Loucy (cell line): Measurements from ENCODE around the gene GIPR.
A peak's percentile ranks its signal among the peaks of the same experiment; 100 is the strongest.

Experiments used
- H2AFZ ChIP-seq: fragments of 200-600 bp; sonication (generic); 2 replicates; pipeline ENCODE4 v1.6.0; 2016; ENCODE audit warnings: antibody characterized with exemption, mild to moderate bottlenecking, low read length, moderate library complexity
- H3F3A ChIP-seq: fragments of 200-600 bp; 2 replicates; pipeline ENCODE4 v1.6.0; 2016; ENCODE audit warnings: antibody characterized with exemption, low read depth, mild to moderate bottlenecking
- H3K27me3 ChIP-seq: fragments of 200-600 bp; sonication (generic); 2 replicates; pipeline ENCODE4 v1.6.1; 2014; ENCODE audit warnings: low read length, mild to moderate bottlenecking; ENCODE audit not compliant: insufficient read depth, poor library complexity, severe bottlenecking
- H3K36me3 ChIP-seq: fragments of 200-600 bp; sonication (generic); 2 replicates; pipeline ENCODE4 v1.6.1; 2016; ENCODE audit warnings: low read length; ENCODE audit not compliant: insufficient read depth
- H3K4me1 ChIP-seq: fragments of 200-600 bp; sonication (generic); 2 replicates; pipeline ENCODE4 v1.5.1; 2014; ENCODE audit warnings: low read length, mild to moderate bottlenecking; ENCODE audit not compliant: insufficient read depth, poor library complexity, severe bottlenecking
- H3K4me2 ChIP-seq: fragments of 200-600 bp; sonication (generic); 2 replicates; pipeline ENCODE4 v1.6.0; 2014; ENCODE audit warnings: antibody characterized with exemption, low read length, low read depth, mild to moderate bottlenecking; ENCODE audit not compliant: poor library complexity, severe bottlenecking
- H3K4me3 ChIP-seq: fragments of 200-600 bp; sonication (generic); 2 replicates; pipeline ENCODE4 v1.5.1; 2014; ENCODE audit warnings: low read length, mild to moderate bottlenecking, mixed read lengths; ENCODE audit not compliant: poor library complexity, severe bottlenecking
- H3K79me2 ChIP-seq: fragments of 200-600 bp; sonication (generic); 2 replicates; pipeline ENCODE4 v1.6.1; 2014; ENCODE audit warnings: low read length; ENCODE audit not compliant: insufficient read depth
- H3K9ac ChIP-seq: fragments of 200-600 bp; sonication (generic); 2 replicates; pipeline ENCODE4 v1.6.0; 2014; ENCODE audit warnings: mild to moderate bottlenecking, low read depth, low read length, moderate library complexity; ENCODE audit not compliant: poor library complexity, severe bottlenecking
- H3K9me2 ChIP-seq: fragments of 200-600 bp; sonication (generic); replicated peaks from 2 replicates; pipeline ENCODE4 v1.6.1; 2016; ENCODE audit warnings: low read depth, low read length, mixed read lengths
- H3K9me3 ChIP-seq: fragments of 200-600 bp; sonication (generic); 2 replicates; pipeline ENCODE4 v1.6.1; 2014; ENCODE audit warnings: mild to moderate bottlenecking, antibody characterized with exemption, low read length, low read depth; ENCODE audit not compliant: insufficient read depth
- H4K20me1 ChIP-seq: fragments of 200-600 bp; sonication (generic); 2 replicates; pipeline ENCODE4 v1.6.0; 2014; ENCODE audit warnings: antibody characterized with exemption, low read length, mild to moderate bottlenecking; ENCODE audit not compliant: insufficient read depth, poor library complexity, severe bottlenecking
- CTCF ChIP-seq: fragments of 200-600 bp; sonication (generic); conservative IDR thresholded peaks from 2 replicates; pipeline ENCODE4 v1.5.1; 2014; ENCODE audit warnings: mild to moderate bottlenecking, antibody characterized with exemption, low read length
- EZH2phosphoT487 ChIP-seq: fragments of 200-600 bp; IDR thresholded peaks from 2 replicates; pipeline ENCODE4 v1.6.1; 2018; ENCODE audit warnings: antibody characterized with exemption, mild to moderate bottlenecking, moderate library complexity, borderline replicate concordance

The GIPR gene

GRCh38 chr19:45645068-45645630 is 22.9 kb upstream of the GIPR start:
- Histone ChIP-seq H2AFZ (peak overlapping the region; percentile 97; the same call in 1 of the 2 replicates), H3K4me3 (peak overlapping the region; percentile 73), H3K9me3 (no peaks in the 10 kb centered on the region)

GRCh38 chr19:45645631-45646344 is 22.2 kb upstream of the GIPR start:
- H2AFZ ChIP-seq: peak overlapping the region; percentile 97

More at GRCh38 chr19:45645068-45645630, 22.9 kb upstream of the GIPR start:
- no peaks in the 10 kb centered on the region for H3K9me2 ChIP-seq
- peaks cover 21% of the 10 kb centered on the region for H3K4me1 ChIP-seq
- peak overlapping the region; percentile 84 for H3K4me2 ChIP-seq
- peaks cover 5% of the 10 kb centered on the region; the same call in 1 of the 2 replicates for H3F3A ChIP-seq
- no peaks in the 10 kb centered on the region for H3K27me3 ChIP-seq
- H3K36me3 ChIP-seq: no peaks in the 10 kb centered on the region
- TF ChIP-seq CTCF: no peak
- TF ChIP-seq EZH2phosphoT487: no peak
- H3K9ac ChIP-seq: no peak overlapping the region
- H4K20me1 ChIP-seq: no peaks in the 10 kb centered on the region
- H3K79me2 ChIP-seq: no peaks in the 10 kb centered on the region

GRCh38 chr19:45646345-45646698 is 21.7 kb upstream of the GIPR start:
- H3K4me2 ChIP-seq: peak overlapping the region; percentile 84
- no peaks in the 10 kb centered on the region for H3K27me3 ChIP-seq
- no peaks in the 10 kb centered on the region for H3K36me3 ChIP-seq
- H4K20me1 ChIP-seq: no peaks in the 10 kb centered on the region
- TF ChIP-seq CTCF (no peak), EZH2phosphoT487 (no peak)
- H3K79me2 ChIP-seq: no peaks in the 10 kb centered on the region
- peaks cover 3% of the 10 kb centered on the region; the same call in 1 of the 2 replicates for H3F3A ChIP-seq
- H2AFZ ChIP-seq: peak overlapping the region; percentile 97
- peak overlapping the region; percentile 73 for H3K4me3 ChIP-seq
- peak overlapping the region; percentile 61 for H3K9ac ChIP-seq
- H3K9me3 ChIP-seq: no peaks in the 10 kb centered on the region
- H3K4me1 ChIP-seq: peaks cover 12% of the 10 kb centered on the region
- H3K9me2 ChIP-seq: no peaks in the 10 kb centered on the region

More at GRCh38 chr19:45645631-45646344, 22.2 kb upstream of the GIPR start:
- no peak for TF ChIP-seq CTCF
- no peak for TF ChIP-seq EZH2phosphoT487
- Histone ChIP-seq H4K20me1 (no peaks in the 10 kb centered on the region), H3K4me1 (peaks cover 15% of the 10 kb centered on the region), H3K4me2 (peak overlapping the region; percentile 84), H3K4me3 (peak overlapping the region; percentile 73), H3K9ac (peak overlapping the region; percentile 61), H3K36me3 (no peaks in the 10 kb centered on the region), H3K27me3 (no peaks in the 10 kb centered on the region), H3K9me3 (no peaks in the 10 kb centered on the region), H3F3A (peaks cover 5% of the 10 kb centered on the region; the same call in 1 of the 2 replicates), H3K9me2 (no peaks in the 10 kb centered on the region), H3K79me2 (no peaks in the 10 kb centered on the region)
